C4-2B (cell line): ENCODE results near the gene COL4A5.
A peak's percentile ranks its signal among the peaks of the same experiment; 100 is the strongest.

ENCODE experiments used
- H3K27ac ChIP-seq: fragments of 450-650 bp; 2 replicates; pipeline ENCODE4 v1.5.1; 2017
- CTCF ChIP-seq: fragments of 450-650 bp; conservative IDR thresholded peaks from 2 replicates; pipeline ENCODE4 v1.5.1; 2017; ENCODE audit warnings: mild to moderate bottlenecking
- ZFX ChIP-seq: fragments of 450-650 bp; IDR thresholded peaks from 2 replicates; pipeline ENCODE4 v1.6.1; 2017

Gene COL4A5

GRCh38 chrX:108735091-108735678 lies 295.5 kb downstream of the COL4A5 start:
- H3K27ac ChIP-seq, result no peak overlapping the region
- TF ChIP-seq ZFX (no peak), CTCF (peak; percentile 69)

- H3K27ac ChIP-seq, result no peak overlapping the region
- TF ChIP-seq CTCF (no peak), ZFX (no peak)
Measured at GRCh38 chrX:108735679-108736508, 296.3 kb downstream of the COL4A5 start.

- TF ChIP-seq ZFX (no peak), CTCF (peak; percentile 13; the same call in 1 of the 2 replicates)
- H3K27ac ChIP-seq, result no peak within 1 kb of the TSS
Measured at GRCh38 chrX:108736509-108737479, 297.2 kb downstream of the COL4A5 start, which contains the start of gene IRS4. Gene IRS4 (minus strand): TSS chrX:108736563.

GRCh38 chrX:108737754-108738153 lies 298.1 kb downstream of the COL4A5 start:
- TF ChIP-seq CTCF (no peak), ZFX (no peak)
- no peak overlapping the region for H3K27ac ChIP-seq

GRCh38 chrX:108740299-108740774 lies 300.7 kb downstream of the COL4A5 start:
- no peak overlapping the region for H3K27ac ChIP-seq
- no peak for TF ChIP-seq ZFX
